Panc1 (cell line): ENCODE results near the gene VEZT. TPM values are rescaled to one million over a fixed set of nuclear protein-coding genes. Genes with fewer than 3 reads are reported as not detected.
"Not testable (repeated sequence)": the region's sequence is repeated elsewhere in the genome, so short reads cannot be mapped to it uniquely, and the experiment has no call there.

Source experiments
- ATAC-seq: fragments of 200-7000 bp; cut with Tn5 transposase; 2 replicates; pipeline ENCODE4 v1.9.1; 2020; ENCODE audit warnings: mild to moderate bottlenecking, moderate library complexity
- BruUV-seq: library from RNA; stranded (reverse); fragments of 400-500 nt; replicated peaks from 2 replicates; lab custom pipeline; 2021; lab: Mats Ljungman, UMichigan
- CTCF ChIA-PET: fragments of 300-600 bp; sonication (Branson Sonifier 250); formaldehyde crosslinking; loops from one replicate; lab custom pipeline; 2022; ENCODE audit warnings: antibody characterized with exemption; lab: Charles Lee
- POLR2A ChIA-PET: fragments of 300-600 bp; sonication (Branson Sonifier 250); formaldehyde crosslinking; loops from one replicate; lab custom pipeline; 2022; ENCODE audit warnings: antibody characterized with exemption; lab: Charles Lee
- DNase-seq: peaks from one replicate; pipeline ENCODE4 v3.0.0-alpha.2; 2010; ENCODE audit warnings: low read depth, low spot score
- H3K27ac ChIP-seq: 2 replicates; pipeline ENCODE4 v1.5.1; 2011; ENCODE audit warnings: mild to moderate bottlenecking, low read length, inconsistent platforms
- H3K27me3 ChIP-seq: fragments of 200-500 bp; sonication (Bioruptor generic); 2 replicates; pipeline ENCODE4 v1.6.0; 2014; ENCODE audit warnings: low read length, inconsistent platforms; ENCODE audit not compliant: control insufficient read depth, insufficient read depth
- H3K36me3 ChIP-seq: fragments of 200-500 bp; sonication (Bioruptor generic); 2 replicates; pipeline ENCODE4 v1.5.1; 2014; ENCODE audit warnings: inconsistent platforms, mild to moderate bottlenecking, low read length, moderate library complexity; ENCODE audit not compliant: control insufficient read depth, insufficient read depth
- H3K4me1 ChIP-seq: 2 replicates; pipeline ENCODE4 v1.5.1; 2011; ENCODE audit warnings: inconsistent platforms, mild to moderate bottlenecking, low read length, moderate library complexity; ENCODE audit not compliant: control insufficient read depth, insufficient read depth
- H3K4me3 ChIP-seq, 2 experiments: 2 replicates each; pipeline ENCODE4 v1.5.1; 2011 to 2012; ENCODE audit warnings: low read depth in 2 of 2, low read length in 2 of 2, mild to moderate bottlenecking in 2 of 2, inconsistent platforms in 1 of 2, moderate library complexity in 1 of 2
- H3K9me3 ChIP-seq: fragments of 200-500 bp; sonication (Bioruptor generic); 2 replicates; pipeline ENCODE4 v1.5.1; 2014; ENCODE audit warnings: low read depth, mild to moderate bottlenecking, inconsistent platforms, low read length, moderate library complexity; ENCODE audit not compliant: control insufficient read depth, insufficient read depth
- POLR2AphosphoS5 ChIP-seq: IDR thresholded peaks from 2 replicates; pipeline ENCODE4 v1.6.1; 2012; ENCODE audit warnings: mild to moderate bottlenecking, low read depth, low read length, moderate library complexity
- SIN3A ChIP-seq: IDR thresholded peaks from 2 replicates; pipeline ENCODE4 v1.6.1; 2012; ENCODE audit warnings: low read depth, mild to moderate bottlenecking, low read length, moderate library complexity, borderline replicate concordance; ENCODE audit not compliant: insufficient read depth
- TCF7L2 ChIP-seq: IDR thresholded peaks from 2 replicates; pipeline ENCODE4 v1.6.1; 2011; ENCODE audit warnings: mild to moderate bottlenecking, low read depth, low read length, inconsistent platforms
- in situ Hi-C: cut with HindIII; loops from 2 replicates; pipeline ENCODE4 v1.10.0; 2016; ENCODE audit warnings: low sequenced_read_pairs, low pct_unique_long_range_greater_than_20kb
- intact Hi-C: fragments of 100-400 bp; cut with micrococcal nuclease; formaldehyde crosslinking; loops from one replicate; pipeline ENCODE4 v1.10.0; 2022; ENCODE audit not compliant: unreplicated experiment
- total RNA-seq: library from RNA; stranded (reverse); gene quantifications from one replicate; pipeline ENCODE4 v1.2.1, GENCODE V29; 2021; ENCODE audit not compliant: unreplicated experiment
- TF ChIP-seq, protein P1 (sequence below), 2 experiments: IDR thresholded peaks; 2 replicates each; pipeline ENCODE4 v1.6.1; 2011 to 2012; ENCODE audit warnings: low read depth in 2 of 2, control low read depth in 1 of 2, low read length in 1 of 2, mild to moderate bottlenecking in 1 of 2, moderate library complexity in 1 of 2; ENCODE audit not compliant: insufficient read depth in 1 of 2
- TF ChIP-seq, protein P2 (sequence below): fragments of 450-650 bp; IDR thresholded peaks from 2 replicates; pipeline ENCODE4 v1.5.1; 2017; ENCODE audit warnings: mild to moderate bottlenecking

Gene VEZT
- total RNA-seq, 1 experiment from 2014 or later = 70.6 TPM

DNA sequence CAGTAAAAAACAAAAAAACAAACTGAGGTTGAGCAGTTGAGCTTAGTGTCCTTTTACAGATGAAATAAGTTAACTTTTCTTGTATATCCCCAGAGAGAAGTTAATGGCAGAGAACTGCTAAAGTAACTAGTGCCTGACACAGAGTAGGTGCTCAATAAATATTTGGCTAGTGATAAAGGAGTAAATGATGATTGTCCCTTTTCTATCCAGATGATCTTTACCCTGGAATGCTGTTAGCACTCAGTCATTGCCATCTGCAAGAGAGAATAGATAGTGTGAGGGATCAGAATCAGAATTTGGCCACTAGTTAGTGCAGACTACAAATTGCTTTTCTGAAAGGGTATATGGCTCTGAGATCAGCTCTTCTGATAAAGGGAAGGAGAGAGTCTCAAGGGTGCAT lies 21.6 kb downstream of the VEZT start:
- intact Hi-C loops = no loop called here
- Histone ChIP-seq H3K27ac (no peak overlapping the region), H3K4me3 (no peak overlapping the region), H3K9me3 (no peaks in the 10 kb centered on the region), H3K27me3 (no peaks in the 10 kb centered on the region), H3K36me3 (no peaks in the 10 kb centered on the region), H3K4me1 (no peaks in the 10 kb centered on the region; the same call in 1 of the 2 replicates)
- ATAC-seq (no peak), DNase-seq (no peak)
- BruUV-seq = TSS peak; percentile 39
- in situ Hi-C loops = no loop called here
- ChIA-PET POLR2A (no interaction called here), CTCF (no interaction called here)
- TF ChIP-seq, protein P1, sequence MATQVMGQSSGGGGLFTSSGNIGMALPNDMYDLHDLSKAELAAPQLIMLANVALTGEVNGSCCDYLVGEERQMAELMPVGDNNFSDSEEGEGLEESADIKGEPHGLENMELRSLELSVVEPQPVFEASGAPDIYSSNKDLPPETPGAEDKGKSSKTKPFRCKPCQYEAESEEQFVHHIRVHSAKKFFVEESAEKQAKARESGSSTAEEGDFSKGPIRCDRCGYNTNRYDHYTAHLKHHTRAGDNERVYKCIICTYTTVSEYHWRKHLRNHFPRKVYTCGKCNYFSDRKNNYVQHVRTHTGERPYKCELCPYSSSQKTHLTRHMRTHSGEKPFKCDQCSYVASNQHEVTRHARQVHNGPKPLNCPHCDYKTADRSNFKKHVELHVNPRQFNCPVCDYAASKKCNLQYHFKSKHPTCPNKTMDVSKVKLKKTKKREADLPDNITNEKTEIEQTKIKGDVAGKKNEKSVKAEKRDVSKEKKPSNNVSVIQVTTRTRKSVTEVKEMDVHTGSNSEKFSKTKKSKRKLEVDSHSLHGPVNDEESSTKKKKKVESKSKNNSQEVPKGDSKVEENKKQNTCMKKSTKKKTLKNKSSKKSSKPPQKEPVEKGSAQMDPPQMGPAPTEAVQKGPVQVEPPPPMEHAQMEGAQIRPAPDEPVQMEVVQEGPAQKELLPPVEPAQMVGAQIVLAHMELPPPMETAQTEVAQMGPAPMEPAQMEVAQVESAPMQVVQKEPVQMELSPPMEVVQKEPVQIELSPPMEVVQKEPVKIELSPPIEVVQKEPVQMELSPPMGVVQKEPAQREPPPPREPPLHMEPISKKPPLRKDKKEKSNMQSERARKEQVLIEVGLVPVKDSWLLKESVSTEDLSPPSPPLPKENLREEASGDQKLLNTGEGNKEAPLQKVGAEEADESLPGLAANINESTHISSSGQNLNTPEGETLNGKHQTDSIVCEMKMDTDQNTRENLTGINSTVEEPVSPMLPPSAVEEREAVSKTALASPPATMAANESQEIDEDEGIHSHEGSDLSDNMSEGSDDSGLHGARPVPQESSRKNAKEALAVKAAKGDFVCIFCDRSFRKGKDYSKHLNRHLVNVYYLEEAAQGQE (IDR thresholded peaks at IDR 0.05; ENCODE audit: insufficient read depth in 1 of 2, low read depth in 2 of 2, low read length in 1 of 2) = no peak
- TF ChIP-seq POLR2AphosphoS5 = no peak
- TF ChIP-seq, protein P2, sequence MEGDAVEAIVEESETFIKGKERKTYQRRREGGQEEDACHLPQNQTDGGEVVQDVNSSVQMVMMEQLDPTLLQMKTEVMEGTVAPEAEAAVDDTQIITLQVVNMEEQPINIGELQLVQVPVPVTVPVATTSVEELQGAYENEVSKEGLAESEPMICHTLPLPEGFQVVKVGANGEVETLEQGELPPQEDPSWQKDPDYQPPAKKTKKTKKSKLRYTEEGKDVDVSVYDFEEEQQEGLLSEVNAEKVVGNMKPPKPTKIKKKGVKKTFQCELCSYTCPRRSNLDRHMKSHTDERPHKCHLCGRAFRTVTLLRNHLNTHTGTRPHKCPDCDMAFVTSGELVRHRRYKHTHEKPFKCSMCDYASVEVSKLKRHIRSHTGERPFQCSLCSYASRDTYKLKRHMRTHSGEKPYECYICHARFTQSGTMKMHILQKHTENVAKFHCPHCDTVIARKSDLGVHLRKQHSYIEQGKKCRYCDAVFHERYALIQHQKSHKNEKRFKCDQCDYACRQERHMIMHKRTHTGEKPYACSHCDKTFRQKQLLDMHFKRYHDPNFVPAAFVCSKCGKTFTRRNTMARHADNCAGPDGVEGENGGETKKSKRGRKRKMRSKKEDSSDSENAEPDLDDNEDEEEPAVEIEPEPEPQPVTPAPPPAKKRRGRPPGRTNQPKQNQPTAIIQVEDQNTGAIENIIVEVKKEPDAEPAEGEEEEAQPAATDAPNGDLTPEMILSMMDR = no peak
- no peak for TF ChIP-seq TCF7L2
- no peak for TF ChIP-seq SIN3A

DNA sequence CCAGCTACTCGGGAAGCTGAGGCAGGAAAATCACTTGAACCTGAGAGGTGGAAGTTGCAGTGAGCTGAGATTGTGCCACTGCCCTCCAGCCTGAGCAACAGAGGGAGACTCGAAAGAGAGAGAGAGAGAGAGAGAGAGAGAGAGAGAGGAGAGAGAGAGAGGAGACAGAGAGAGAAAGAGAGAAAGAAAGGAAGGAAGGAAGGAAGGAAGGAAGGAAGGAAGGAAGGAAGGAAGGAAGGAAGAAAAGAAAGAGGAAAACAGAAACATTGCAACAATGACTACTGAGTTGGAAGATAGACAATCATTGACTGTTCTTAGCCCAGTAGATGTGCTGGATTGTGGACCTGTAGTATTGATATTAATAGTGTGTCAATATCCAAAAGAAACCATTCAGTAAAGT lies 22.2 kb downstream of the VEZT start:
- CTCF ChIA-PET, H3K9me3 ChIP-seq, in situ Hi-C loops, POLR2A ChIA-PET, intact Hi-C loops, H3K4me1 ChIP-seq, H3K36me3 ChIP-seq, ATAC-seq, H3K27me3 ChIP-seq, BruUV-seq, H3K27ac ChIP-seq, H3K4me3 ChIP-seq, DNase-seq: not testable (repeated sequence)

DNA sequence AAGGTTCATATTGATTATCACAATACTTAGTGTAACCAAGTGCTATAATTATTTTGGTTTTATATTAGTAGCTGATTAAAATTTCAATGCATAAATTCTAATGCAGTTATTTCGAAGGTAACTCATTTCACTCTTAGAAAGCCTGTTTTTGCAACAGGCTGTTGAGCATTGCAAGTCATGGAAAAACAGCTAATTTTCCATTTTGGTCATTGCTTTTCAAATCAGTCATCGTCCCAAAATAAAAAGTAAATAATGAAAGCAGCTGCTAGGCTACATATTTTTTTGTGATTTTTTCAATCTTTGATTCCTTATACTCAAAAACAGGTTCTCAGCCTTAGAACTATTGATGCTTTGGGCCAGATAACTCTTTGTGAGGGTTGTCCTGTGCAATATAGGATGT lies 22.9 kb downstream of the VEZT start:
- H3K27ac ChIP-seq = no peak overlapping the region
- ChIA-PET POLR2A (no interaction called here), CTCF (no interaction called here)
- no peak overlapping the region for H3K4me3 ChIP-seq
- no peaks in the 10 kb centered on the region for H3K27me3 ChIP-seq
- ATAC-seq = no peak
- H3K36me3 ChIP-seq = no peaks in the 10 kb centered on the region
- no peaks in the 10 kb centered on the region; the same call in 1 of the 2 replicates for H3K4me1 ChIP-seq
- no peaks in the 10 kb centered on the region for H3K9me3 ChIP-seq
- intact Hi-C loops = no loop called here
- no TSS peak for BruUV-seq
- no peak for DNase-seq
- in situ Hi-C loops = no loop called here
- TF ChIP-seq SIN3A (no peak), POLR2AphosphoS5 (no peak), TCF7L2 (no peak)
- TF ChIP-seq, protein P2 = no peak
- TF ChIP-seq, protein P1 (IDR thresholded peaks at IDR 0.05; ENCODE audit: insufficient read depth in 1 of 2, low read depth in 2 of 2, low read length in 1 of 2) = no peak

DNA sequence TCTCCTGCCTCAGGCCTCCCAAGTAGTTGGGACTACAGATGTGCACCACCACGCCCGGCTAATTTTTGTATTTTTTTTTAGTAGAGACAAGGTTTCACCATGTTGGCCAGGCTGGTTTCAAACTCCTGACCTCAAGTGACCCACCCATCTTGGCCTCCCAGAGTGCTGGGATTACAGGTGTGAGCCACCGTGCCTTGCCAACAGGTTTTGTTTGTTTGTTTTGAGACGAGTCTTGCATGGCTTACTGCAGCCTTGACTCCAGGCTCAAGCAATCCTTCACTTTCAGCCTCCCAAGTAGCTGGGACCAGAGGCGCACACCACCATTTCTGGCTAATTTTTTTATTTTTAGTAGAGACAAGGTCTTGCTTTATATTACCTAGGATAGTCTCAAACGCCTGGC lies 23.5 kb downstream of the VEZT start:
- H3K4me3 ChIP-seq, BruUV-seq, DNase-seq, H3K27ac ChIP-seq, H3K4me1 ChIP-seq, in situ Hi-C loops, CTCF ChIA-PET, intact Hi-C loops, H3K9me3 ChIP-seq, H3K27me3 ChIP-seq, POLR2A ChIA-PET, H3K36me3 ChIP-seq, ATAC-seq: not testable (repeated sequence)
